Measurements from ENCODE around the gene ALG1L2.
"Not testable (repeated sequence)": the region's sequence is repeated elsewhere in the genome, so short reads cannot be mapped to it uniquely, and the experiment has no call there.

The ALG1L2 gene

DNA sequence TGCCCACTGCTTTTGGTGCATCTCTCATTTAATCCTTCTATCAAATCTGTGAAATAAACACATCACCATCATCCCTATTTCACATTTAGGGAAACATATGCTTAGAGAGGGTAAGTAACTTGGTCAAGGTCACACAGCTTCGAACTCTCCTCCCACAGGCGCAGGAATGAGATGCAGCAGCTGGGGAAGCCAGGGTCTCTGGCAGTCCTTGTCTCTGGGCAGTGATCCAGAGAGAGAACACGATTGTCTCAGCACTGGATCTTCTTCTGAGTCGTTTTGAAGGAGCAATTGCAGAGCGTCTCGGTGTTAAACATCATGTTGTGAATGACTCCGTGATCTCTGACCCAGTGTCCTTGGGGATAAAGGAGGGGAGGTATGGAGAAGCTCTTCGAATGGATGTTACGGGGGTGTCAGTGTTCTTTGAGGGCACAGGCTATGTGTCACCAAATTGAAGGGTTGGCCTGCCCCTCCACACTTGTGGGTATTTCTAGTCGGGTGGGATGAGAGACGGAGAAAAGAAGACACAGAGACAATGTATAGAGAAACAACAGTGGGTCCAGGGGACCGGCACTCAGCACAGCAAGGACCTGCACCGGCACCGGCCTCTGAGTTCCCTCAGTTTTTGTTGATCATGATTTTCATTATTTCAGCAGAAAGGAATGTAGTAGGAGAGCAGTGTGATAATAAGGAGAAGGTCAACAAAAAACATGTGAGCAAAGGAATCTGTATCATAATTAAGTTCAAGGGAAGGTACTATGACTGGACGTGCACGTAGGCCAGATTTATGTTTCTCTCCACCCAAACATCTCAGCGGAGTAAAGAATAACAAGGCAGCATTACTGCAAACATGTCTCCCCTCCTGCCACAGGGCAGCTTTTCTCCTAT is 41.5 kb downstream of the ALG1L2 start:
- not testable (repeated sequence) for DNase-seq (ENCODE audit: low spot score)

DNA sequence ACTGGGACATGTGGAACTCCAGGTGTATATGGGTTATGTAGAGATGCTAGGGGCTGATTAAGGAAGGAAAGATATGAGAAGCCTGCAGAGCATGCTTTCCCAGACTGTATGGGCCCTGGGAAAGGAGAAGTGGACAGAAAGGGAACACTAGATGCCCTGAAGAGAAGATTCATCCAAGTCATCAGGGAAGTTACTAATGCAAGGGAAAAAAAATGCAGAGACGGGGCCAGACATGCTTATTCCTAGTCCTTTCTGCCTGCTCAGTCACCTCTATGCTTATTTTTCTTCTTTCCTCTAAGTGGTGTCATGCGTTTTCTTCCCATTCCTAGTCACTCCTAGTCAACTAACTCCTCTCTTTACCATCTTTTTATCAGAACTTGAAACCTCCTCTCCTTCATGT is 43.8 kb downstream of the ALG1L2 start:
- not testable (repeated sequence) for DNase-seq (ENCODE audit: low spot score)

GRCh38 chr3:130136337-130136736 is 54.7 kb downstream of the ALG1L2 start:
- DNase-seq (ENCODE audit: low spot score), result not testable (repeated sequence)

- DNase-seq (ENCODE audit: low spot score), result not testable (repeated sequence)
Measured at GRCh38 chr3:130137685-130138084, 56.1 kb downstream of the ALG1L2 start.

GRCh38 chr3:130138992-130139391 is 57.4 kb downstream of the ALG1L2 start:
- not testable (repeated sequence) for DNase-seq (ENCODE audit: low spot score)

DNA sequence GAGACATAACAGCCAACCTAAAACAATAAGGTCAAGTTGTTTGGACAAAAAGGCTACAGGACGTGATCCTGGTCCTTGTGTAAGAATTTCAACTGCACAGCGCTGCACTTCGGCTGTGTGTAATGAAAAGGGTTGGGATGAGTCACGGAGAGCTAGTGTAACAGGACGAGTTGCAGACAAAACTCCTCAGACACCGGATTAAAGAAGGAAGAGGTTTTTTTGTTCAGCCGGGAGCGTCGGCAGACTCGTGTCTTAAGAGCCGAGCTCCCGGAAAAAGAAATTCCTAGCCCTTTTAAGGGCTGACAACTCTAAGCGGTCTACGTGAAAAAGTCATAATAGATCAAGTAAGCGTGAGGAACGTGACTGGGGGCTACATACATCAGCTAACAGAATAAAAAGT is 59.1 kb downstream of the ALG1L2 start:
- not testable (repeated sequence) for DNase-seq (ENCODE audit: low spot score)

GRCh38 chr3:130143648-130144327 is 62.2 kb downstream of the ALG1L2 start:
- DNase-seq (ENCODE audit: low spot score), result not testable (repeated sequence)

- not testable (repeated sequence) for DNase-seq (ENCODE audit: low spot score)
Measured at GRCh38 chr3:130144328-130144650, 62.7 kb downstream of the ALG1L2 start.

GRCh38 chr3:130145456-130145855 is 63.8 kb downstream of the ALG1L2 start:
- not testable (repeated sequence) for DNase-seq (ENCODE audit: low spot score)

DNA sequence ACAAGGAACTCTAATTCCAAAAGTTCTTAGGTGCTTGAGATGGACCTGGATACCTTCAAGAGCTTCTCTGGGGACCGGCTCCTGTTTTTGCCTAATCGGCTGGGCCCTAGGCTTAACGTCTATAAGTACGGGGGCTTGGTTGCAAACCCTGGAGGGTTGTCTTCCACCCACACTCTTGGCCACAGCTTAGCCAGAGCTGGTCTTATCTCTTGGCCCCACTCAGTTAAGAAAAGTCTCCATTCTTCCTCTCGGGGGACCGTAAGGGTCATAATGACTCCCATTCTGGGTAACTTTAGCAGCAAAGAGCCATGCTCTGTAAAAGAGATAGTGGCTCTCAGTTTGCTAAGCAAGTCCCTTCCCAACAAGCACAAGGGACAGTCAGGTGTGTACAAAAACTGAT is 64.8 kb downstream of the ALG1L2 start:
- DNase-seq (ENCODE audit: low spot score), result not testable (repeated sequence)

Data from CD4-positive, alpha-beta T cell treated with Interleukin-2 at 100 ng/mL for 4 hours (primary cell).